ENCODE results near the gene MAEA. TPM values are rescaled to one million over a fixed set of nuclear protein-coding genes. Genes with fewer than 3 reads are reported as not detected.

Gene MAEA
- total RNA-seq, 1 donor from 2014 or later = 68.2 TPM

DNA sequence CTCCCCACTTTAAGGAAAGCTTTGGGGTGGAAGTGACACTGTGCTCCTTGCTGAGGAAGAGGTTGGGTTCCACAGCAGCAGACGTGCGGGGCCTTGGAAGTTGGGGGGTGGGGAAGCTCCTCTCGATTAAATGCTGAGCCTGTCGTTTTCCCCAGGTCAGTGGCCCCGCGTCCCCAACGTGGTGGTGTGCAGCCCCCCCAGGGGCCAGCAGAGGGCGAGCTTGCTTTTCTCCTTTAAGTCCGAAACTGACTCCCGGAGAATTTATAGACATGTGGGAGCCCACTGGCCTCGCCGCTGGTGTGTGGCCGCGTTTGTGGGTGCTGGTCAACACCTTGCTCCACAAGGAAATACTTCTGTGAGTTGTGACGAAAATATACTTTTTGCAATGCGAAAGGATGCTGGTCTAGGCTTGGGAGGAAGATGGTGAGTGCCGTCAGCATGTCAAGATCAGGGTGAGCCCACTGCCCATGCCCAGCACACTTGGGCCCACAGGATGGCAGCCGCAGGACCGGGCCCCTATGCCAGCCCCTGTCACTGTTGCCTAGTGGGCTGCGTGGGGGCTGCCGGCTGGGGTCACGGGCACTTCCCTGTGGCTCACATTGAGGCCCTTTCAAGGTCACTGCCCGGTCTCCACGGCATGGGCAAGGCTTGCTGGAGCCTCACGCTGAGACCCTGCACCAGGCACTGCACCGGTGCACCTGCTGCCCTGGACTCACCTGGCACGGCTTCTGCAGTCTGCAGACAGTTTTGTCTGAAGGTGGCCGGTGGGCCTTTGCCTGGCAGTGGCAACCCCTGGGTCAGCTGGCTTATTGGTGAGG, 66.7 kb downstream of the MAEA start:
- H3K4me3 Mint-ChIP-seq (ENCODE audit: unreplicated experiment) = no peak overlapping the region
- peaks cover 14% of the 10 kb centered on the region for H3K36me3 Mint-ChIP-seq (ENCODE audit: low read depth, unreplicated experiment)
- TF ChIP-seq, protein P1, sequence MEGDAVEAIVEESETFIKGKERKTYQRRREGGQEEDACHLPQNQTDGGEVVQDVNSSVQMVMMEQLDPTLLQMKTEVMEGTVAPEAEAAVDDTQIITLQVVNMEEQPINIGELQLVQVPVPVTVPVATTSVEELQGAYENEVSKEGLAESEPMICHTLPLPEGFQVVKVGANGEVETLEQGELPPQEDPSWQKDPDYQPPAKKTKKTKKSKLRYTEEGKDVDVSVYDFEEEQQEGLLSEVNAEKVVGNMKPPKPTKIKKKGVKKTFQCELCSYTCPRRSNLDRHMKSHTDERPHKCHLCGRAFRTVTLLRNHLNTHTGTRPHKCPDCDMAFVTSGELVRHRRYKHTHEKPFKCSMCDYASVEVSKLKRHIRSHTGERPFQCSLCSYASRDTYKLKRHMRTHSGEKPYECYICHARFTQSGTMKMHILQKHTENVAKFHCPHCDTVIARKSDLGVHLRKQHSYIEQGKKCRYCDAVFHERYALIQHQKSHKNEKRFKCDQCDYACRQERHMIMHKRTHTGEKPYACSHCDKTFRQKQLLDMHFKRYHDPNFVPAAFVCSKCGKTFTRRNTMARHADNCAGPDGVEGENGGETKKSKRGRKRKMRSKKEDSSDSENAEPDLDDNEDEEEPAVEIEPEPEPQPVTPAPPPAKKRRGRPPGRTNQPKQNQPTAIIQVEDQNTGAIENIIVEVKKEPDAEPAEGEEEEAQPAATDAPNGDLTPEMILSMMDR (IDR thresholded peaks at IDR 0.05; ENCODE audit: unreplicated experiment) = peak; percentile 83

DNA sequence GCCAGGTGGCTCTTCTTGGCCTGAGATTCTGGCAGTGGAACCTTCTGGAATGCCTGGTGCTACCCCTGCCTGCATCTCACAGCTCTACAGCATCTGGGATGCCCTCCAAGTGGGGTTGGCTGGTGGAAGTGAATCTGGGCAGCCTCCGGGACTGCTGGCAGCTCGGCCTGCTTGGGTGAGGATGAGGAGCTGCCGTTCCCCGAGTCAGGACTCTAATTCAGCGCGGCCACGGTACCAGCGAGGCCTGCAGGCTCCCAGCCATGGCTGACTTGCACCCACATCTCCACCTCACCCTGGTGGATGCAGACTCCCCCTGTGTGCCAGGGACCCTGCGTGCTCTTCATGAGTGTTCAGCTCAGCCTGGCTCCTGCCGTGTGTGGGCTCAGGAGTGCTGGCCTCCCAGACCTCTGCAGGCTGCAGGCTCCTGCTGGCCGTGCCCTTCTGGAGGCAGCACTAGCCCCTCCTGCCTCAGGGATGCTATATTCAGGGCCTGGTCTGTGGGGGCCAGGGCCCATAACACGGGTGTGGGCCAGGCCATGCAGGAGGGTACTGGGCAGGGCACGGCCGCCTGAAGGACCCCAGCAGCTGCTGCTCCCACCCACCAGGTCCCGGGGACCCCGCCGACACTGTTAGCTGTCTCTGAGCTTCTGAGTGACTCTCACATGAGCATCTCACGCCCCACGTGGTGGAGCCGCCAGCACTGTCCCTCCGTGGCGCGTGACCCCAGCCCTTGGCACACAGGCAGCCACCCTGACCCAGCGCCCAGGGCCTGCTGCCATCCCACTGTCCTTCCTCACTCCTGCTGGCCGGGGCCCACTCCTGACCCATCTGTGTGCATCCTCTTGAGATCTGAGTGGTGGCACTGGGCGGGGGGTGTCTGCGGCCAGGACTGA, 67.9 kb downstream of the MAEA start:
- Mint-ChIP-seq H3K27me3 (ENCODE audit: unreplicated experiment) (peaks cover 4% of the 10 kb centered on the region), H3K36me3 (ENCODE audit: low read depth, unreplicated experiment) (peaks cover 14% of the 10 kb centered on the region), H3K9me3 (ENCODE audit: unreplicated experiment) (no peaks in the 10 kb centered on the region), H3K27ac (ENCODE audit: unreplicated experiment) (no peak overlapping the region), H3K4me3 (ENCODE audit: unreplicated experiment) (no peak overlapping the region), H3K4me1 (ENCODE audit: unreplicated experiment) (no peaks in the 10 kb centered on the region)
- TF ChIP-seq, protein P1 (IDR thresholded peaks at IDR 0.05; ENCODE audit: unreplicated experiment) = no peak
- DNase-seq (ENCODE audit: low spot score) = no peak

More for the DNA sequence above, 66.7 kb downstream of the MAEA start:
- Mint-ChIP-seq H3K27ac (ENCODE audit: unreplicated experiment) (no peak overlapping the region), H3K27me3 (ENCODE audit: unreplicated experiment) (peaks cover 3% of the 10 kb centered on the region), H3K9me3 (ENCODE audit: unreplicated experiment) (no peaks in the 10 kb centered on the region), H3K4me1 (ENCODE audit: unreplicated experiment) (no peaks in the 10 kb centered on the region)
- peak; percentile 69 for DNase-seq (ENCODE audit: low spot score)

GRCh38 chr4:1358421-1359143, 68.9 kb downstream of the MAEA start:
- Mint-ChIP-seq H3K27ac (ENCODE audit: unreplicated experiment) (no peak overlapping the region), H3K36me3 (ENCODE audit: low read depth, unreplicated experiment) (peaks cover 11% of the 10 kb centered on the region), H3K4me3 (ENCODE audit: unreplicated experiment) (no peak overlapping the region), H3K4me1 (ENCODE audit: unreplicated experiment) (no peaks in the 10 kb centered on the region), H3K27me3 (ENCODE audit: unreplicated experiment) (peaks cover 4% of the 10 kb centered on the region), H3K9me3 (ENCODE audit: unreplicated experiment) (no peaks in the 10 kb centered on the region)
- DNase-seq (ENCODE audit: low spot score) = no peak
- TF ChIP-seq, protein P1 (IDR thresholded peaks at IDR 0.05; ENCODE audit: unreplicated experiment) = no peak

GRCh38 chr4:1359144-1359501, 69.4 kb downstream of the MAEA start:
- TF ChIP-seq, protein P1 (IDR thresholded peaks at IDR 0.05; ENCODE audit: unreplicated experiment) = no peak
- peaks cover 4% of the 10 kb centered on the region for H3K27me3 Mint-ChIP-seq (ENCODE audit: unreplicated experiment)
- no peaks in the 10 kb centered on the region for H3K4me1 Mint-ChIP-seq (ENCODE audit: unreplicated experiment)
- H3K27ac Mint-ChIP-seq (ENCODE audit: unreplicated experiment) = no peak overlapping the region
- DNase-seq (ENCODE audit: low spot score) = no peak
- H3K36me3 Mint-ChIP-seq (ENCODE audit: low read depth, unreplicated experiment) = peaks cover 11% of the 10 kb centered on the region
- H3K4me3 Mint-ChIP-seq (ENCODE audit: unreplicated experiment) = no peak overlapping the region
- H3K9me3 Mint-ChIP-seq (ENCODE audit: unreplicated experiment) = no peaks in the 10 kb centered on the region
